ENCODE measurements around the gene TOMM70. TPM values are rescaled to one million over a fixed set of nuclear protein-coding genes. Genes with fewer than 3 reads are reported as not detected.
"Not testable (repeated sequence)": the region's sequence is repeated elsewhere in the genome, so short reads cannot be mapped to it uniquely, and the experiment has no call there.

The TOMM70 gene
- total RNA-seq, 1 donor from 2014 or later, result 31.3 TPM

DNA sequence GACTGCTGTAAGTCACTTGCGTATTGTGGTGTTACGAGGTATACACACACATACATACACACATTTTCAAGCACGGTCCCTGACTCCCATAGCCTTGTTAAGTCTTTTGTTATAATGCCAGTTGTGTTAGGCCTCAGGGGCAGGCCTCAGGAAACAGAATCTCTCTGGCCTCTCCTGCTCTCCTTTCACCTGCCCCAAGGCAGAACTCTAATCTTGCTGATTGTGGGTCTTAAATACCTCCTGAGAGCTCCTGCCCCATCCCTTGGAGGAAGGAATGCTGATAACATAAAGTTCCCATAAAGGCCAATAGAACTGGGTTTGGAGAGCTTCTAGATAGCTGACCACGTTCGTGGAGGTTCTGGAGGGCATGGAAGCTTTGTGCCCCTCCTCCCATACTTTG lies 70.2 kb downstream of the TOMM70 start:
- Histone ChIP-seq H3K4me3 (no peak overlapping the region), H3K9me3 (no peaks in the 10 kb centered on the region), H3K27me3 (ENCODE audit: low read depth) (no peaks in the 10 kb centered on the region), H3K4me1 (peaks cover 12% of the 10 kb centered on the region), H3K36me3 (peaks cover 6% of the 10 kb centered on the region), H3K27ac (no peak overlapping the region)
- intact Hi-C loops (cut with DNase I), result no loop called here
- ATAC-seq (no peak), DNase-seq (no peak)
- TF ChIP-seq, protein P1, sequence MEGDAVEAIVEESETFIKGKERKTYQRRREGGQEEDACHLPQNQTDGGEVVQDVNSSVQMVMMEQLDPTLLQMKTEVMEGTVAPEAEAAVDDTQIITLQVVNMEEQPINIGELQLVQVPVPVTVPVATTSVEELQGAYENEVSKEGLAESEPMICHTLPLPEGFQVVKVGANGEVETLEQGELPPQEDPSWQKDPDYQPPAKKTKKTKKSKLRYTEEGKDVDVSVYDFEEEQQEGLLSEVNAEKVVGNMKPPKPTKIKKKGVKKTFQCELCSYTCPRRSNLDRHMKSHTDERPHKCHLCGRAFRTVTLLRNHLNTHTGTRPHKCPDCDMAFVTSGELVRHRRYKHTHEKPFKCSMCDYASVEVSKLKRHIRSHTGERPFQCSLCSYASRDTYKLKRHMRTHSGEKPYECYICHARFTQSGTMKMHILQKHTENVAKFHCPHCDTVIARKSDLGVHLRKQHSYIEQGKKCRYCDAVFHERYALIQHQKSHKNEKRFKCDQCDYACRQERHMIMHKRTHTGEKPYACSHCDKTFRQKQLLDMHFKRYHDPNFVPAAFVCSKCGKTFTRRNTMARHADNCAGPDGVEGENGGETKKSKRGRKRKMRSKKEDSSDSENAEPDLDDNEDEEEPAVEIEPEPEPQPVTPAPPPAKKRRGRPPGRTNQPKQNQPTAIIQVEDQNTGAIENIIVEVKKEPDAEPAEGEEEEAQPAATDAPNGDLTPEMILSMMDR (IDR thresholded peaks at IDR 0.05), result no peak

DNA sequence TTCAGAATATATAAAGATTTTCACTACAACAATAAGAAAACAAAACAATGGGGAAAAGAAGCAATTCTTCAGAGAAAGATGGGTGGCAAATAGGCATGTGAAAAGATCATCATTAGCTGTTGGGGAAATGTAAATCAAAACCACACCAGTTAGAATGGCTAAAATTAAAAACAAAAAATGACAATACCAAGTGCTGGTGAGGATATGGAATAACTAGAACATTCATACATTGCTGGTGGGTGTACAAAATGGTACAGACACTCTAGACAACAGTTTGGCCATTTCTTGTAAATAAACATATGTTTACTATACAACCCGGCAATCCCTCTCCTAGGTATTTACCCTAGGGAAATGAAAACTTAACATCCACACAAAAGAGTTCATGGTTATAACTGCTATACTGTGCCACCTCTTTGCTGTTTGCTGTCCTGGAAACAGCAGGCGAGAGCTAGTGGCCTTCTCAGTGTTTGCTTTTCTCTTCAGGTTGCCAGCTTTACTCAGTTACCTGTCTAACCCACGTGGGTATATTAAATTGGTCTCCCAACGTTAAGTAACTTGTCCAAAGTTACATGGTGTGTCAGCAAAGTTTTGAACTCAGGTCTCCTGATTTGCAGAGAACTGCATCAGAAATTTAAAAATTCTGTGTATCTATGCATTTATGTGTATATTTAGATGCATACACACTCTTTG lies 70.9 kb downstream of the TOMM70 start:
- DNase-seq, result no peak
- ATAC-seq, result no peak
- Histone ChIP-seq H3K9me3 (no peaks in the 10 kb centered on the region), H3K27me3 (ENCODE audit: low read depth) (no peaks in the 10 kb centered on the region), H3K36me3 (peaks cover 6% of the 10 kb centered on the region), H3K4me3 (no peak overlapping the region), H3K4me1 (peaks cover 6% of the 10 kb centered on the region), H3K27ac (no peak overlapping the region)
- intact Hi-C loops (cut with DNase I), result no loop called here
- TF ChIP-seq, protein P1 (IDR thresholded peaks at IDR 0.05), result no peak

DNA sequence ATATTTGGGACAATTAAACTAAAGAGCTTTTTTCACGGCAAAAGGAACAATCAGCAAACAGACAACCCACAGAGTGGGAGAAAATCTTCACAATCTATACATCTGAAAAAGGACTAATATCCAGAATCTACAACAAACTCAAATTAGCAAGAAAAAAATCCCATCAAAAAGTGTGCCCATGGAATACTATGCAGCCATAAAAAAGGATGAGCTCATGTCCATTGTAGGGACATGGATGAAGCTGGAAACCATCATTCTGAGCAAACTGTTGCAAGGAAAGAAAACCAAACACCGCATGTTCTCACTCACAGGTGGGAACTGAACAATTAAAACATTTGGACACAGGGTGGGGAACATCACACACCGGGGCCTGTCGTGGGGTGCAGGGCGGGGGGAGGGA lies 73.5 kb downstream of the TOMM70 start:
- intact Hi-C loops (cut with DNase I); DNase-seq; ATAC-seq; H3K4me3 ChIP-seq; H3K27me3 ChIP-seq (ENCODE audit: low read depth); H3K4me1 ChIP-seq; H3K9me3 ChIP-seq; H3K27ac ChIP-seq: not testable (repeated sequence)
- H3K36me3 ChIP-seq, result peaks cover 13% of the 10 kb centered on the region

DNA sequence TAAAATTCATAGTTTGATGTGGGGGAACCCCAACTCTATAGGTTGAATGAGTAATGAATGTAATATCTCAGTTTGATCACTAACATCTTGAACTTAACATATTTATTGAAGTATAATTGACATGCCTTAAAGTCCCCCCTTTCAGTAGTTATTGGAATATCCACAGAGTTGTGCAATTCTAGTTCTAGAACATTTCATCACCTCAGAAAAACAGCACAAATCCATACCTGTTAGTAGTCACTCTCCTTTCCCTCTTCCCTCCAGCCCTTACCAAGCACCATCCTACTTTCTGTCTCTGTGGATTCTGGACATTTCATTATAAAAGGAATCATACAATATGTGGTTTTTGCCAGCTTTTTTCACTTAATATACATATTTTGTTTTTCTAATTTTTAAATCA lies 75.1 kb downstream of the TOMM70 start:
- no peak for DNase-seq
- intact Hi-C loops (cut with DNase I), result no loop called here
- H3K9me3 ChIP-seq, result no peaks in the 10 kb centered on the region
- H3K4me1 ChIP-seq, result no peaks in the 10 kb centered on the region
- no peaks in the 10 kb centered on the region for H3K27me3 ChIP-seq (ENCODE audit: low read depth)
- ATAC-seq, result no peak
- TF ChIP-seq, protein P1 (IDR thresholded peaks at IDR 0.05), result no peak
- no peak overlapping the region for H3K4me3 ChIP-seq
- peaks cover 22% of the 10 kb centered on the region for H3K36me3 ChIP-seq
- H3K27ac ChIP-seq, result no peak overlapping the region

DNA sequence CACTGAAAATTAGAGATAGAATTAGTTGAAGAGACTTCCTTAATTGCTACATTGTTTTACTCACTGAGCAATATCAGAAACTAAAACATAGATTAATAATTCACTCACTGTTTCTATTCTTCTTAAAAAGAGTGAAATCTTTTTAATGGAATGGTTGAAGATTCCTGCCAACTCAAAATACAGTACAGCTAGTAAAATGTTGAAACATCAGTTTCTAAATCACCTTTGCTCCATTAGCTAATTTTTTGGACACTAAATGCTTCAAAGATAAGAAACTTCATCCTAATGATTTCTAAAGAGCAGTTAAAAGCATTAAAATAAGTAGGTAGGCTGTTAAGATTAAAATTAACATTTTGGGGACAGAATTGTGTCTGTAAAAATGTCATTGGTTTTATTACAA lies 76.8 kb downstream of the TOMM70 start:
- peaks cover 39% of the 10 kb centered on the region for H3K36me3 ChIP-seq

DNA sequence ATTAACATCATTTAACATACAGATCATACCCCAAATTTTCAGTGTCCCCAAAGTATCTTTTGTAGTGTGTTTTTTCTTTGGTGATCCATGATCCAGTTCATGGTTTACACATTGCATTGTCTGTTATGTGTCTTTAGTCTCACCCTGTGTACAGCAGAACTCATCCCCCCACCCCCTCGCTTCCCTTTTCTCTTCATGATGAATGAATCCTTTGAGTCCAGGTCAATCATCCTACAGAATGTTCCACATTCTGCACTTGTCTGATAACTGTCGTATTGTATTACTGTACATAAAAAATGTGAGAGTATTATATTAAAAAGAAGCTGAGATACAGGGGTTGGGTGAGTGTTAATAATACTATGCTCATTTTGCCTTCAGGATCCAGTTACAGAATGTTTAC lies 80.9 kb downstream of the TOMM70 start:
- H3K9me3 ChIP-seq, result no peaks in the 10 kb centered on the region
- H3K4me3 ChIP-seq, result no peak overlapping the region
- H3K36me3 ChIP-seq, result peaks cover 45% of the 10 kb centered on the region
- TF ChIP-seq, protein P1 (IDR thresholded peaks at IDR 0.05), result no peak
- no peaks in the 10 kb centered on the region for H3K27me3 ChIP-seq (ENCODE audit: low read depth)
- DNase-seq (no peak), ATAC-seq (no peak)
- peaks cover 5% of the 10 kb centered on the region for H3K4me1 ChIP-seq
- intact Hi-C loops (cut with DNase I), result no loop called here
- no peak overlapping the region for H3K27ac ChIP-seq

More for the DNA sequence above, 76.8 kb downstream of the TOMM70 start:
- DNase-seq (no peak), ATAC-seq (no peak)
- Histone ChIP-seq H3K27me3 (ENCODE audit: low read depth) (no peaks in the 10 kb centered on the region), H3K9me3 (no peaks in the 10 kb centered on the region), H3K27ac (no peak overlapping the region), H3K4me3 (no peak overlapping the region), H3K4me1 (no peaks in the 10 kb centered on the region)
- intact Hi-C loops (cut with DNase I), result no loop called here
- TF ChIP-seq, protein P1 (IDR thresholded peaks at IDR 0.05), result no peak
